C4-2B (cell line): ENCODE data around the gene TNK2.

Source experiments
- ZFX ChIP-seq: fragments of 450-650 bp; IDR thresholded peaks from 2 replicates; pipeline ENCODE4 v1.6.1; 2017
- TF ChIP-seq, protein P1 (sequence below): fragments of 450-650 bp; conservative IDR thresholded peaks from 2 replicates; pipeline ENCODE4 v1.5.1; 2017; ENCODE audit warnings: mild to moderate bottlenecking

DNA sequence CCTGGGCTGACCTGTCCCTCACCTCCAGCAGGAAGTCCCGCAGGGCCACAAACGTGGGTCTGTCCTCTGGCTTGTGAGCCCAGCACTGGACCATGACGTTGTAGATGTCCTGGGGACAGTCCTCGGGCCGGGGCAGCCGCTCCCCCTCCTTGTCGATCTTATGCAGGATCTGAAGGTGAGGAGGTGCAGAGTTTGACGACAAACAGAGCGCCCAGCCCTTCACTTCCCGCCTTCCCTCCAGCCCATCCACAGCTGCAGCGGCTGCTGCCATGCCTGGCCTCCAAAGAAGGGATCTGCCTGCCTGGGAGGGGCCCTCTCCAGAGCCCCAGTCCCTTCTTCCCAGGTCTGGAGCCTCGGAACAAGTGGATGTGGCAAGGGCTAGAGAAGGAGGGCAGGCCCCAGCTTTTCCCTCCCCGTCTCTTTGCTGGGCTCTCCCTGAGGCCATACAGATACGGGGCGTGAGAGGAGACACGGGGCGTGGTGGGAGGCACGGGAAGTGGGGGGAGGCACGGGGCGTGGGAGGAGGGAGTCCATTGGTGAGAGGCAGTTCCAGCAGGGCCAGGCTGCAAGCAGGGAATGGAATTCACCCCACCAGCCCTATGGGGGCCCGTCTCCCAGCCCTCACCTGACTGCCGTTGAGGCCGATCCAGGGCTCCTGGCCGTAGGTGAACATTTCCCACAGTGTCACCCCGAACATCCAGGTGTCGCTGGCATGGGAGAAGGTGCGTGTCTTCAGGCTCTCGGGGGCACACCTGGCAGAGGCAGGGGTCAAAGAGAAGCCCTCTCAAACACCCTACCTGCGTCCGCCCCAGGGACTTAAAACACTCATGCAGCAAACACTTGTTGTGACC is 29.7 kb downstream of the TNK2 start:
- TF ChIP-seq, protein P1, sequence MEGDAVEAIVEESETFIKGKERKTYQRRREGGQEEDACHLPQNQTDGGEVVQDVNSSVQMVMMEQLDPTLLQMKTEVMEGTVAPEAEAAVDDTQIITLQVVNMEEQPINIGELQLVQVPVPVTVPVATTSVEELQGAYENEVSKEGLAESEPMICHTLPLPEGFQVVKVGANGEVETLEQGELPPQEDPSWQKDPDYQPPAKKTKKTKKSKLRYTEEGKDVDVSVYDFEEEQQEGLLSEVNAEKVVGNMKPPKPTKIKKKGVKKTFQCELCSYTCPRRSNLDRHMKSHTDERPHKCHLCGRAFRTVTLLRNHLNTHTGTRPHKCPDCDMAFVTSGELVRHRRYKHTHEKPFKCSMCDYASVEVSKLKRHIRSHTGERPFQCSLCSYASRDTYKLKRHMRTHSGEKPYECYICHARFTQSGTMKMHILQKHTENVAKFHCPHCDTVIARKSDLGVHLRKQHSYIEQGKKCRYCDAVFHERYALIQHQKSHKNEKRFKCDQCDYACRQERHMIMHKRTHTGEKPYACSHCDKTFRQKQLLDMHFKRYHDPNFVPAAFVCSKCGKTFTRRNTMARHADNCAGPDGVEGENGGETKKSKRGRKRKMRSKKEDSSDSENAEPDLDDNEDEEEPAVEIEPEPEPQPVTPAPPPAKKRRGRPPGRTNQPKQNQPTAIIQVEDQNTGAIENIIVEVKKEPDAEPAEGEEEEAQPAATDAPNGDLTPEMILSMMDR: no peak
- no peak for TF ChIP-seq ZFX
